Cardiac muscle cell (in vitro differentiated cells and primary cell): ENCODE results near the gene BTBD17. TPM values are rescaled to one million over a fixed set of nuclear protein-coding genes. Genes with fewer than 3 reads are reported as not detected.
A peak's percentile ranks its signal among the peaks of the same experiment; 100 is the strongest.

Source experiments
- DNase-seq, 2 donors: peaks; one replicate each; pipeline versions ENCODE4 v3.0.0 to v3.0.0-alpha.2; 2010 to 2017; ENCODE audit warnings: low read depth in 1 of 2, low spot score in 1 of 2
- H3K27ac ChIP-seq: fragments of 200-600 bp; sonication (generic); 2 replicates; pipeline ENCODE4 v1.5.1; 2016
- H3K27me3 ChIP-seq: fragments of 200-600 bp; sonication (generic); 2 replicates; pipeline ENCODE4 v1.6.0; 2016; ENCODE audit warnings: control low read depth
- H3K36me3 ChIP-seq: fragments of 200-600 bp; sonication (generic); 2 replicates; pipeline ENCODE4 v1.5.1; 2016; ENCODE audit warnings: control low read depth
- H3K4me1 ChIP-seq: fragments of 200-600 bp; sonication (generic); 2 replicates; pipeline ENCODE4 v1.8.1; 2017; ENCODE audit warnings: low read depth, mild to moderate bottlenecking, mixed run types
- H3K4me3 ChIP-seq: fragments of 200-600 bp; sonication (generic); 2 replicates; pipeline ENCODE4 v1.5.1; 2016; ENCODE audit warnings: mild to moderate bottlenecking
- H3K9me3 ChIP-seq: fragments of 200-600 bp; sonication (generic); 2 replicates; pipeline ENCODE4 v1.5.1; 2017; ENCODE audit warnings: low read depth, mild to moderate bottlenecking, control low read depth
- CTCF ChIP-seq: IDR thresholded peaks from 2 replicates; pipeline ENCODE4 v1.5.1; 2012; ENCODE audit warnings: low read depth, mild to moderate bottlenecking, low read length
- polyA plus RNA-seq: library from polyadenylated mRNA; unstranded; fragments of >200 nt; fragmentation: Nextera tagmentation; extraction: Ambion mirVana; gene quantifications from 2 replicates; pipeline ENCODE4 v1.2.1, GENCODE V29; 2016
- total RNA-seq: library from RNA; depleted of rRNA; stranded (reverse); fragments of >200 nt; gene quantifications from 2 replicates; pipeline ENCODE4 v1.2.3, GENCODE V29; 2016

BTBD17 gene
- total and polyA plus RNA-seq, 2 experiments from 2014 or later = 0.62 to 0.63 TPM

- H3K36me3 ChIP-seq = no peaks in the 10 kb centered on the region
- H3K4me1 ChIP-seq = no peaks in the 10 kb centered on the region
- no peaks in the 10 kb centered on the region for H3K9me3 ChIP-seq
- H3K27ac ChIP-seq = no peak overlapping the region
- no peak for DNase-seq
- no peak for TF ChIP-seq CTCF
- H3K27me3 ChIP-seq = no peaks in the 10 kb centered on the region
- H3K4me3 ChIP-seq = no peak overlapping the region
These were observed 45.4 kb downstream of the BTBD17 start for GRCh38 chr17:74316220-74316619.

- Histone ChIP-seq H3K36me3 (no peaks in the 10 kb centered on the region), H3K27me3 (no peaks in the 10 kb centered on the region)
These were observed 46.8 kb downstream of the BTBD17 start for GRCh38 chr17:74314877-74315276.

GRCh38 chr17:74309902-74310301, 51.8 kb downstream of the BTBD17 start:
- DNase-seq = no peak
- Histone ChIP-seq H3K4me1 (peaks cover 5% of the 10 kb centered on the region), H3K4me3 (no peak overlapping the region), H3K9me3 (no peaks in the 10 kb centered on the region), H3K27ac (no peak overlapping the region), H3K36me3 (no peaks in the 10 kb centered on the region), H3K27me3 (no peaks in the 10 kb centered on the region)
- TF ChIP-seq CTCF = no peak

More at GRCh38 chr17:74314877-74315276, 46.8 kb downstream of the BTBD17 start:
- no peak for DNase-seq
- Histone ChIP-seq H3K4me1 (no peaks in the 10 kb centered on the region), H3K4me3 (no peak overlapping the region), H3K27ac (no peak overlapping the region), H3K9me3 (no peaks in the 10 kb centered on the region)
- no peak for TF ChIP-seq CTCF

- peak in 1 of 2 donors; percentile 56 for DNase-seq
- H3K36me3 ChIP-seq = no peaks in the 10 kb centered on the region
- TF ChIP-seq CTCF = no peak
- H3K9me3 ChIP-seq = no peaks in the 10 kb centered on the region
- peaks cover 5% of the 10 kb centered on the region for H3K4me1 ChIP-seq
- H3K27me3 ChIP-seq = no peaks in the 10 kb centered on the region
- no peak overlapping the region for H3K4me3 ChIP-seq
- H3K27ac ChIP-seq = no peak overlapping the region
These were observed 53.5 kb downstream of the BTBD17 start for GRCh38 chr17:74307984-74308773.

Other genes with a start within 250 kb of the BTBD17 start
- gene RPL38, start 158.2 kb downstream of the BTBD17 start, total RNA-seq = 115 and 297 TPM in 2 replicates
- gene RPL38, start 158.2 kb downstream of the BTBD17 start, polyA plus RNA-seq = 818 and 999 TPM in 2 replicates
- gene TTYH2, start 148.3 kb downstream of the BTBD17 start, total RNA-seq = 5.7 and 7.9 TPM in 2 replicates
- 7.3 and 7.8 TPM in 2 replicates for gene TTYH2, start 148.3 kb downstream of the BTBD17 start, polyA plus RNA-seq
- gene DNAI2, start 87.6 kb downstream of the BTBD17 start, total RNA-seq = not detected in 2 replicates
- not detected in 2 replicates for gene DNAI2, start 87.6 kb downstream of the BTBD17 start, polyA plus RNA-seq
- gene KIF19, start 35.6 kb downstream of the BTBD17 start, total RNA-seq = 0.39 and 0.42 TPM in 2 replicates
- 1.2 TPM in 1 of 2 replicates, not detected in the other for gene KIF19, start 35.6 kb downstream of the BTBD17 start, polyA plus RNA-seq
- not detected in 2 replicates for gene GPR142, start 5.6 kb upstream of the BTBD17 start, total RNA-seq
- not detected in 2 replicates for gene GPR142, start 5.6 kb upstream of the BTBD17 start, polyA plus RNA-seq
- gene GPRC5C, start 70.2 kb upstream of the BTBD17 start, total RNA-seq = 114 and 125 TPM in 2 replicates
- 106 and 117 TPM in 2 replicates for gene GPRC5C, start 70.2 kb upstream of the BTBD17 start, polyA plus RNA-seq
- gene CD300A, start 104.8 kb upstream of the BTBD17 start, total RNA-seq = 2.7 and 4.2 TPM in 2 replicates
- 2.6 and 2.8 TPM in 2 replicates for gene CD300A, start 104.8 kb upstream of the BTBD17 start, polyA plus RNA-seq
- not detected in 2 replicates for gene CD300LB, start 169.6 kb upstream of the BTBD17 start, total RNA-seq
- not detected in 2 replicates for gene CD300LB, start 169.6 kb upstream of the BTBD17 start, polyA plus RNA-seq
- 0.07 and 0.12 TPM in 2 replicates for gene CD300C, start 184.2 kb upstream of the BTBD17 start, total RNA-seq
- gene CD300C, start 184.2 kb upstream of the BTBD17 start, polyA plus RNA-seq = 0.83 TPM in 1 of 2 replicates, not detected in the other
- not detected in 2 replicates for gene CD300H, start 205.6 kb upstream of the BTBD17 start, total RNA-seq
- gene CD300H, start 205.6 kb upstream of the BTBD17 start, polyA plus RNA-seq = not detected in 2 replicates
- gene CD300LD, start 230.4 kb upstream of the BTBD17 start, total RNA-seq = not detected in 2 replicates
- not detected in 2 replicates for gene CD300LD, start 230.4 kb upstream of the BTBD17 start, polyA plus RNA-seq